Measurements from ENCODE around the gene GPR153. TPM values are rescaled to one million over a fixed set of nuclear protein-coding genes. Genes with fewer than 3 reads are reported as not detected.

Gene GPR153
- total RNA-seq, 1 experiment from 2014 or later = 6.1 TPM

DNA sequence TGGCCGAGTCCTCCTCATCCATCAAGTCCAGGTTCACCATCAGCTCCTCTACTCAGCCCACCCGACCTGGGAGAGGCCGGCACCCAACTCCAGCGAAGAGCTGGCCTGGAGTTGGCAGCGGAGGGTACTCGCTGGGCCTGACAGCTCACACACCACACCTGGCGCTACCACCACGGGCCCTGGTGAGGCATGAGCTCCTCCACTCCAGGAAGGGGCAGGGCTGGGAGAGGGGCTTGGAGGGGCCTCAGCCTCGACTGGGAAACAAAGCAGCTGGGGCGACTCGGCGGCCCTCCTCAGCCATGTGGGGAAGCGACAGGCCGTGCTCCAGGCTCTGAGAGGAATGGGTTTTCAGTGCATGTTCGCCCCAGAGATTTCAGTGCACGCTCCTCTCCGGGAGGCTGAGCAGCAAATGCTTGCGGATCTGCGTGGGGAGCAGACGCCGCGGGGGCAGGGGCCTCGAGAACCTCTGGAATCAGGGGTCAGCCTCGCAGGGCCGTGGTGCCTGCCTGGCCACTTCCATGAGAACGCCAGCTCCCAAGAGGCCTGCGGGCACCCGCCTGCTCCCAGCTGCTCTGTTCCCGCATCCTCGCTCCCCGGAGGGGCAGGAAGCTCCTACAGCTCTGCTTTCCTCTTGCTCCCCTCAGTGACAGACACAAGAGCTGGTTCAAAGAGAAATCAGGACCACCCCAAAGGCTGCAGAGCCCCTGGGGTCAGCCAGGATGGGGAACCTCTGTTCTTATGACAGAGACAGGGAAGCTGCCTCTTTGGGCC is 18.9 kb upstream of the GPR153 start:
- ChIA-PET POLR2A (no interaction called here), CTCF (no interaction called here), RAD21 (ENCODE audit: low non-redundant PET in 1 of 2, low total read pairs in 2 of 2, uncharacterized antibody in 2 of 2, unreplicated experiment in 2 of 2) (no interaction called here)
- H3K4me3 ChIP-seq (replicated peaks in 1 of 2; ENCODE audit: low read depth in 1 of 2, low read length in 2 of 2) = no peak overlapping the region
- H3K27me3 ChIP-seq (ENCODE audit: insufficient read depth, low read length) = no peaks in the 10 kb centered on the region
- H4K20me1 ChIP-seq (ENCODE audit: insufficient read depth) = no peaks in the 10 kb centered on the region
- H3K27ac ChIP-seq (ENCODE audit: low read depth, low read length) = no peak overlapping the region
- no peaks in the 10 kb centered on the region for H3K79me2 ChIP-seq (ENCODE audit: insufficient read depth, low read length)
- no peak overlapping the region for H3K4me2 ChIP-seq (ENCODE audit: low read length)
- DNase-seq (ENCODE audit: low read depth, low spot score) (no peak), ATAC-seq (no peak)
- no peak overlapping the region for H3K9ac ChIP-seq (ENCODE audit: low read length)
- H3K9me3 ChIP-seq (ENCODE audit: control insufficient read depth in 1 of 2, insufficient read depth in 1 of 2, low read depth in 1 of 2, low read length in 2 of 2) = no peaks in the 10 kb centered on the region
- no peaks in the 10 kb centered on the region for H3K9me2 ChIP-seq (ENCODE audit: insufficient read depth)
- no peaks in the 10 kb centered on the region; a peak in 1 of 4 replicates for H3K36me3 ChIP-seq (ENCODE audit: control insufficient read depth in 1 of 2, insufficient read depth in 2 of 2, low read length in 2 of 2)
- TF ChIP-seq EGR1 (IDR thresholded peaks at IDR 0.05; ENCODE audit: low read depth) (no peak), EZH2phosphoT487 (IDR thresholded peaks at IDR 0.05; ENCODE audit: borderline replicate concordance) (no peak), SIN3A (IDR thresholded peaks at IDR 0.05; ENCODE audit: low read depth) (no peak), FOSL1 (IDR thresholded peaks at IDR 0.05; ENCODE audit: low read depth) (no peak), RAD21 (IDR thresholded peaks at IDR 0.05; ENCODE audit: low read depth) (no peak), SP1 (IDR thresholded peaks at IDR 0.05; ENCODE audit: low read depth) (no peak), ELF1 (IDR thresholded peaks at IDR 0.05; ENCODE audit: borderline replicate concordance, low read depth) (no peak), JUND (IDR thresholded peaks at IDR 0.05) (no peak), YY1 (IDR thresholded peaks at IDR 0.05; ENCODE audit: extremely low read depth, insufficient replicate concordance, low read depth, low read length) (no peak), POLR2AphosphoS5 (IDR thresholded peaks at IDR 0.05; ENCODE audit: low read depth, low read length) (no peak), ZFX (IDR thresholded peaks at IDR 0.05) (no peak)
- TF ChIP-seq, protein P1, sequence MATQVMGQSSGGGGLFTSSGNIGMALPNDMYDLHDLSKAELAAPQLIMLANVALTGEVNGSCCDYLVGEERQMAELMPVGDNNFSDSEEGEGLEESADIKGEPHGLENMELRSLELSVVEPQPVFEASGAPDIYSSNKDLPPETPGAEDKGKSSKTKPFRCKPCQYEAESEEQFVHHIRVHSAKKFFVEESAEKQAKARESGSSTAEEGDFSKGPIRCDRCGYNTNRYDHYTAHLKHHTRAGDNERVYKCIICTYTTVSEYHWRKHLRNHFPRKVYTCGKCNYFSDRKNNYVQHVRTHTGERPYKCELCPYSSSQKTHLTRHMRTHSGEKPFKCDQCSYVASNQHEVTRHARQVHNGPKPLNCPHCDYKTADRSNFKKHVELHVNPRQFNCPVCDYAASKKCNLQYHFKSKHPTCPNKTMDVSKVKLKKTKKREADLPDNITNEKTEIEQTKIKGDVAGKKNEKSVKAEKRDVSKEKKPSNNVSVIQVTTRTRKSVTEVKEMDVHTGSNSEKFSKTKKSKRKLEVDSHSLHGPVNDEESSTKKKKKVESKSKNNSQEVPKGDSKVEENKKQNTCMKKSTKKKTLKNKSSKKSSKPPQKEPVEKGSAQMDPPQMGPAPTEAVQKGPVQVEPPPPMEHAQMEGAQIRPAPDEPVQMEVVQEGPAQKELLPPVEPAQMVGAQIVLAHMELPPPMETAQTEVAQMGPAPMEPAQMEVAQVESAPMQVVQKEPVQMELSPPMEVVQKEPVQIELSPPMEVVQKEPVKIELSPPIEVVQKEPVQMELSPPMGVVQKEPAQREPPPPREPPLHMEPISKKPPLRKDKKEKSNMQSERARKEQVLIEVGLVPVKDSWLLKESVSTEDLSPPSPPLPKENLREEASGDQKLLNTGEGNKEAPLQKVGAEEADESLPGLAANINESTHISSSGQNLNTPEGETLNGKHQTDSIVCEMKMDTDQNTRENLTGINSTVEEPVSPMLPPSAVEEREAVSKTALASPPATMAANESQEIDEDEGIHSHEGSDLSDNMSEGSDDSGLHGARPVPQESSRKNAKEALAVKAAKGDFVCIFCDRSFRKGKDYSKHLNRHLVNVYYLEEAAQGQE (IDR thresholded peaks at IDR 0.05; ENCODE audit: low read depth) = no peak
- H3K4me1 ChIP-seq (ENCODE audit: control insufficient read depth in 1 of 2, insufficient read depth in 2 of 2, low read length in 2 of 2) = no peaks in the 10 kb centered on the region
- intact Hi-C loops (cut with micrococcal nuclease) = no loop called here
- no TSS peak for BruUV-seq (replicated peaks)
- no peak overlapping the region for H2AFZ ChIP-seq (ENCODE audit: low read depth, low read length, poor library complexity, severe bottlenecking)
